A549 (cell line): ENCODE results near the gene MAN1A2.

Experiments
- CHD2 ChIP-seq: fragments of 150-350 bp; IDR thresholded peaks from 2 replicates; pipeline ENCODE4 v1.6.1; 2014; ENCODE audit warnings: low read length; ENCODE audit not compliant: partially characterized antibody
- CTCF ChIP-seq: fragments of >200 bp; sonication (Bioruptor Twin); formaldehyde crosslinking; IDR thresholded peaks from 3 replicates; pipeline ENCODE4 v1.5.1; 2016
- EP300 ChIP-seq, 2 experiments: fragments of >200 bp; sonication (Bioruptor Twin); formaldehyde crosslinking; IDR thresholded peaks; 2 replicates in 1 of 2; 3 replicates in 1 of 2; pipeline ENCODE4 v1.6.1; 2016 to 2017
- ESRRA ChIP-seq: fragments of 150-350 bp; IDR thresholded peaks from 2 replicates; pipeline ENCODE4 v1.6.1; 2014; ENCODE audit warnings: mild to moderate bottlenecking, low read length, borderline replicate concordance
- MAX ChIP-seq: IDR thresholded peaks from 2 replicates; pipeline ENCODE4 v1.6.1; 2012
- MYC ChIP-seq: IDR thresholded peaks from 2 replicates; pipeline ENCODE4 v1.6.1; 2012; ENCODE audit warnings: mild to moderate bottlenecking, inconsistent platforms, low read length, improper control_type of control experiment, borderline replicate concordance
- NFE2L2 ChIP-seq: fragments of 150-350 bp; conservative IDR thresholded peaks from 2 replicates; pipeline ENCODE4 v1.6.1; 2014; ENCODE audit warnings: low read length
- PHF8 ChIP-seq: fragments of 200-600 bp; sonication (generic); IDR thresholded peaks from 2 replicates; pipeline ENCODE4 v1.6.1; 2016; ENCODE audit warnings: low read depth, mild to moderate bottlenecking, antibody characterized with exemption, moderate library complexity, borderline replicate concordance
- POLR2A ChIP-seq: IDR thresholded peaks from 2 replicates; pipeline ENCODE4 v1.6.1; 2012; ENCODE audit warnings: mild to moderate bottlenecking, low read length
- POLR2AphosphoS2 ChIP-seq: conservative IDR thresholded peaks from 2 replicates; pipeline ENCODE4 v1.6.1; 2012; ENCODE audit warnings: low read length, improper control_type of control experiment, inconsistent platforms
- RAD21 ChIP-seq, 2 experiments: fragments of >200 bp in 1 of 2; sonication (Bioruptor Twin) in 1 of 2; formaldehyde crosslinking in 1 of 2; IDR thresholded peaks in 1 of 2; conservative IDR thresholded peaks in 1 of 2; 2 replicates in 1 of 2; 3 replicates in 1 of 2; pipeline ENCODE4 v1.6.1; 2012 to 2018; ENCODE audit warnings: inconsistent platforms in 1 of 2
- RFX5 ChIP-seq: fragments of 450-650 bp; IDR thresholded peaks from 2 replicates; pipeline ENCODE4 v1.7.1; 2014; ENCODE audit warnings: antibody characterized with exemption, mild to moderate bottlenecking, moderate library complexity
- USF2 ChIP-seq: fragments of 450-650 bp; IDR thresholded peaks from 2 replicates; pipeline ENCODE4 v1.6.1; 2014; ENCODE audit warnings: antibody characterized with exemption

GRCh38 chr1:117453958-117454357 is 86.7 kb downstream of the MAN1A2 start:
- TF ChIP-seq RAD21 (conservative IDR thresholded peaks at IDR 0.05 in 1 of 2, IDR thresholded peaks at IDR 0.05 in 1 of 2) (no peak), CTCF (no peak), POLR2A (no peak), ESRRA (no peak), MAX (no peak), USF2 (no peak), CHD2 (no peak), EP300 (IDR thresholded peaks at IDR 0.05) (no peak), RFX5 (no peak), NFE2L2 (no peak), PHF8 (no peak), MYC (no peak), POLR2AphosphoS2 (no peak)
